ENCODE measurements around the gene RNF5.

RNF5 gene

DNA sequence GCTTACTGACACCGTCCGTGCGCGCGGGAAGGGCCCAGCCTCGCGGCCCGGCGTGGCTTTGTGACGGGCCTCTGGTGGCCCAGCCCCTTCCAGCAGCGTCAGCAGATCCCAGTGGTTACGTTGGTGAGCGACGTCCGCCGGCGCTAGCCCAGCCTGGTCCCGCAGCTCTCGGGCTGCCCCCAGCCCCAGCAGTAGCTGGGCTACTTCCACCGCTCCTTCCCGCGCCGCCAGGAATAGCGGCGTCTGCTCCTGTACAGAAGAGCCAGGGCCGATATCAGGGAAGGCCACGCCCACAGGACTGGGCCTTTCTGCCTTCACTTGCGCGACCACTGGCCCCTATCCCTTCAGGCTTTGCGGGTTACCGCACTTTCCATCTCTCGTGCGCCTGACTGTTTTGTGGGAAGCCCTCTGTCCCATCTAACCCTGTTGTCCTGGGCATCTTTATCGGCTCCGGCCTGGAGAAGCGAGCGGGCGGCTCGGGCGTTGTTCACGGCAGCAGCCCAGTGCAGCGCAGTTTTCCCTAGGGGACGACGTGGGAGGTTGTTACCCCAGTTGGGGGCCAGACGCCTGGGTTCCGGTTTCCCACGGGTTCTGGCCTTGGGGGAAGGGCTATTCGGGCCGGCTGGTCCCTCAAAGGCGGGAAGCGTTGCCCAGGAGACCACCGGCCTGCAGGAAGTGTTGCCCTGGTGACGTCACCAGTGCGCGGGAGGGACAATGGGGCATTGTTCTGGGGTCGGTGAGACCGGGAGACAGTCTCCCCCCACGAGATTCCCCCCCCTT, 17.9 kb downstream of the RNF5 start:
- H3K9me3 ChIP-seq (ENCODE audit: insufficient read depth, low read depth, low read length), result no peaks in the 10 kb centered on the region
- no peaks in the 10 kb centered on the region for H3K9me2 ChIP-seq (replicated peaks; ENCODE audit: low read depth, low read length)
- no peaks in the 10 kb centered on the region for H3K36me3 ChIP-seq (ENCODE audit: insufficient read depth, low read length)
- H3K27me3 ChIP-seq (ENCODE audit: insufficient read depth, low read length, poor library complexity, severe bottlenecking), result no peaks in the 10 kb centered on the region
- H4K20me1 ChIP-seq (ENCODE audit: insufficient read depth, low read length, poor library complexity, severe bottlenecking), result no peaks in the 10 kb centered on the region
- peaks cover 48% of the 10 kb centered on the region for H3K4me1 ChIP-seq (ENCODE audit: insufficient read depth, low read length, poor library complexity, severe bottlenecking)
- peak overlapping the region; percentile 86 for H2AFZ ChIP-seq (ENCODE audit: low read length)
- no peaks in the 10 kb centered on the region for H3F3A ChIP-seq (ENCODE audit: low read depth)
- TF ChIP-seq EZH2phosphoT487 (IDR thresholded peaks at IDR 0.05; ENCODE audit: borderline replicate concordance), result no peak
- TF ChIP-seq, protein P1, sequence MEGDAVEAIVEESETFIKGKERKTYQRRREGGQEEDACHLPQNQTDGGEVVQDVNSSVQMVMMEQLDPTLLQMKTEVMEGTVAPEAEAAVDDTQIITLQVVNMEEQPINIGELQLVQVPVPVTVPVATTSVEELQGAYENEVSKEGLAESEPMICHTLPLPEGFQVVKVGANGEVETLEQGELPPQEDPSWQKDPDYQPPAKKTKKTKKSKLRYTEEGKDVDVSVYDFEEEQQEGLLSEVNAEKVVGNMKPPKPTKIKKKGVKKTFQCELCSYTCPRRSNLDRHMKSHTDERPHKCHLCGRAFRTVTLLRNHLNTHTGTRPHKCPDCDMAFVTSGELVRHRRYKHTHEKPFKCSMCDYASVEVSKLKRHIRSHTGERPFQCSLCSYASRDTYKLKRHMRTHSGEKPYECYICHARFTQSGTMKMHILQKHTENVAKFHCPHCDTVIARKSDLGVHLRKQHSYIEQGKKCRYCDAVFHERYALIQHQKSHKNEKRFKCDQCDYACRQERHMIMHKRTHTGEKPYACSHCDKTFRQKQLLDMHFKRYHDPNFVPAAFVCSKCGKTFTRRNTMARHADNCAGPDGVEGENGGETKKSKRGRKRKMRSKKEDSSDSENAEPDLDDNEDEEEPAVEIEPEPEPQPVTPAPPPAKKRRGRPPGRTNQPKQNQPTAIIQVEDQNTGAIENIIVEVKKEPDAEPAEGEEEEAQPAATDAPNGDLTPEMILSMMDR (conservative IDR thresholded peaks at IDR 0.05; ENCODE audit: low read length), result no peak
- peak overlapping the region; percentile 84 for H3K4me2 ChIP-seq (ENCODE audit: low read depth, low read length, poor library complexity, severe bottlenecking)
- H3K9ac ChIP-seq (ENCODE audit: low read depth, low read length, poor library complexity, severe bottlenecking), result peak overlapping the region; percentile 100
- peak overlapping the region; percentile 99 for H3K4me3 ChIP-seq (ENCODE audit: low read length, poor library complexity, severe bottlenecking)
- peaks cover 48% of the 10 kb centered on the region for H3K79me2 ChIP-seq (ENCODE audit: insufficient read depth, low read length)

DNA sequence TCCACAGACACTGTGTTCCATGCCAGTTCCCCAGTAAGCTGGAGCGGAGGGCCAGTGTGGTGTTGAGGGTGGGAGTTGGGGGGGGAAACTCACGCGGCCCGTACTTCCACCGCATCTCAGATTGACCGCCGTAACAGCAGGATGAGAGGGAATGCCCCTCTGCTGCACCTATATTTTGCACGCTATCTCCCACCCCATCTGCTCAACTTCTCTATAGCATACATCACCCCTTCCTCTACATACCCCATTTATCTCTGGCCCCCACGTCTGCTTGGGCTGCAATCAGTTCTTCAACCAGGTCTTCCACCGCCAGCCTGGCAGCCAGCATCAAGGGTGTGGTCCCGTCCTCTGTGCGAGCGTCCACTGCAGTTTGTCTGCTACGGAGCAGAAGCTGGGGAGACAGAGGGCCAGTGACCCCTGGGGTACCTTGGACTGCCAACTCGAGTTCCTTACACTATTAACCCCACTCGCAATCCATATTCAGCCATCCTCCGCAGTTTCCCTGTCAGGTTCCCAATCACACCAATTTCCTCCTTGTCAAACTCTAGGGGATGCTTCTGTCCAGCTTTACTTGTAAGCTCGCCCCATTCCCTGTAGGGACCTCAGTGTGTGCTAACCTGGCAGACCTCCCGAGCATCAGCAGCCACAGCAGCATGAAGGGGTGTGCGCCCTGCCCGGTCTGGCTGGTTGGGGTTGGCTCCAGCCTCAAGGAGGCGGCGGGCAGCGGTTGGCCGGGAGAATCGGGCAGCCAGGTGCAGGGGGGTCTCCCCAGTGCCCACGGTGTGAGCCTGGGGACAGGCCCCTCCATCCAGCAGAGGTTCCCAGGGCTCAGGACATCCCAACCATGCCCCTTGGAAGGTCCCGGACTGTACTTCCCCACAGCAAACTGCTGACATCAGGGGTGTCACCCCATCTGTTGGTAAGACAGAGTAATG, 18.7 kb downstream of the RNF5 start:
- no peaks in the 10 kb centered on the region for H3K27me3 ChIP-seq (ENCODE audit: insufficient read depth, low read length, poor library complexity, severe bottlenecking)
- H3K79me2 ChIP-seq (ENCODE audit: insufficient read depth, low read length), result peaks cover 39% of the 10 kb centered on the region
- H3K9me3 ChIP-seq (ENCODE audit: insufficient read depth, low read depth, low read length), result no peaks in the 10 kb centered on the region
- H2AFZ ChIP-seq (ENCODE audit: low read length), result peak overlapping the region; percentile 86
- H3K4me3 ChIP-seq (ENCODE audit: low read length, poor library complexity, severe bottlenecking), result peak overlapping the region; percentile 99
- peak overlapping the region; percentile 100 for H3K9ac ChIP-seq (ENCODE audit: low read depth, low read length, poor library complexity, severe bottlenecking)
- no peaks in the 10 kb centered on the region for H3K9me2 ChIP-seq (replicated peaks; ENCODE audit: low read depth, low read length)
- H3K4me1 ChIP-seq (ENCODE audit: insufficient read depth, low read length, poor library complexity, severe bottlenecking), result peaks cover 40% of the 10 kb centered on the region
- no peaks in the 10 kb centered on the region for H3K36me3 ChIP-seq (ENCODE audit: insufficient read depth, low read length)
- TF ChIP-seq EZH2phosphoT487 (IDR thresholded peaks at IDR 0.05; ENCODE audit: borderline replicate concordance), result no peak
- TF ChIP-seq, protein P1 (conservative IDR thresholded peaks at IDR 0.05; ENCODE audit: low read length), result no peak
- no peaks in the 10 kb centered on the region for H3F3A ChIP-seq (ENCODE audit: low read depth)
- no peaks in the 10 kb centered on the region for H4K20me1 ChIP-seq (ENCODE audit: insufficient read depth, low read length, poor library complexity, severe bottlenecking)
- peak overlapping the region; percentile 84 for H3K4me2 ChIP-seq (ENCODE audit: low read depth, low read length, poor library complexity, severe bottlenecking)

DNA sequence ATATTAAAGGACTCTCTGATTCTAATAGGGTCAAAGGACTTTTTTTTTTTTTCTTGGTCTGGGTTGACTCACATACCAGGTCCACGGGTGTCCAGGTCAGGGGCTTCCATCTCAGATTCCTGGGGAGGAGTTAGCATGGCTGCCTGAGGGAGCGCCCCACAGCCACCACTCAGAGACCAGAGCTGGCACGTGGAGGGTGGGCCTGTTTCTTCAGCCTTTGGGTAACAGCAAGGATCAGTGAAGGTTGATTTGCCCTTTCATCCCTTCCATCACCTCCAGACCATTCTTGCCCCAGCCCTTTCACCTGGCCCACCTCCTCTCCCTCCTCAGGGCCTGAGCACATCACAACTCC, 20.1 kb downstream of the RNF5 start:
- H4K20me1 ChIP-seq (ENCODE audit: insufficient read depth, low read length, poor library complexity, severe bottlenecking), result no peaks in the 10 kb centered on the region
- H3K79me2 ChIP-seq (ENCODE audit: insufficient read depth, low read length), result peaks cover 25% of the 10 kb centered on the region; the same call in 1 of the 2 replicates
- no peak overlapping the region for H3K9ac ChIP-seq (ENCODE audit: low read depth, low read length, poor library complexity, severe bottlenecking)
- no peaks in the 10 kb centered on the region for H3F3A ChIP-seq (ENCODE audit: low read depth)
- no peaks in the 10 kb centered on the region for H3K27me3 ChIP-seq (ENCODE audit: insufficient read depth, low read length, poor library complexity, severe bottlenecking)
- H3K4me2 ChIP-seq (ENCODE audit: low read depth, low read length, poor library complexity, severe bottlenecking), result no peak overlapping the region
- no peak overlapping the region for H3K4me3 ChIP-seq (ENCODE audit: low read length, poor library complexity, severe bottlenecking)
- H3K36me3 ChIP-seq (ENCODE audit: insufficient read depth, low read length), result no peaks in the 10 kb centered on the region
- no peaks in the 10 kb centered on the region for H3K9me2 ChIP-seq (replicated peaks; ENCODE audit: low read depth, low read length)
- TF ChIP-seq, protein P1 (conservative IDR thresholded peaks at IDR 0.05; ENCODE audit: low read length), result no peak
- TF ChIP-seq EZH2phosphoT487 (IDR thresholded peaks at IDR 0.05; ENCODE audit: borderline replicate concordance), result no peak
- H2AFZ ChIP-seq (ENCODE audit: low read length), result no peak overlapping the region
- peaks cover 27% of the 10 kb centered on the region for H3K4me1 ChIP-seq (ENCODE audit: insufficient read depth, low read length, poor library complexity, severe bottlenecking)
- H3K9me3 ChIP-seq (ENCODE audit: insufficient read depth, low read depth, low read length), result no peaks in the 10 kb centered on the region

Measured in Loucy (cell line).